ENCODE results near the gene SUPT3H. TPM values are rescaled to one million over a fixed set of nuclear protein-coding genes. Genes with fewer than 3 reads are reported as not detected.

The SUPT3H gene
- total and polyA plus RNA-seq, 2 of the 13 experiments (the other 11 are each of a cell fraction or from before 2014, with no cell fraction given), result 11.9 to 36.1 TPM

DNA sequence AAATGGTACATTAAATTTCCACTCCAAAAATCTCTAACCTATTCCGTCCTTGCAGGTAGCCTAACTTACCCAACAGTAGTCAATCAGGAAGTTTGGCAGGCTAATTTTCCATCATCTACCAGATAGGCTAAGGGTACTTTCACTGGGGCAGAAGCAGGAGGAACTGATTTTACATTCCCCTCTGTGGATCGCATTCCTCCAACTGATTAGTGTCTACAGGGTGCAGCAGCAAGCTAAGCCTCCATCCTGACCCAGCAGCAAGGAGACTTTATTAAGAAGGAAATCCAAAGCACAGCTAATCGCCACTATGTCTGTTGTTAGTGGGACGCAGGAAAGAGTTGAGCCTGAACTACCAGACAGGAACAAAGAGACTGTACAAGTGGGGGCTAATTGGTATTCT lies 192.8 kb downstream of the SUPT3H start:
- 98% methylated on average over 4 of the region's 4 CpGs for WGBS (ENCODE audit: low lambda C conversion rate)
- no TSS peak for BruUV-seq (replicated peaks)
- no peak overlapping the region for H3K4me3 ChIP-seq (replicated peaks in 1 of 3; ENCODE audit: insufficient read depth in 1 of 3, low read depth in 2 of 3, low read length in 3 of 3)
- no peaks in the 10 kb centered on the region for H3K79me2 ChIP-seq (ENCODE audit: insufficient read depth, low read length)
- H3K27me3 ChIP-seq (ENCODE audit: control insufficient read depth in 1 of 2, insufficient read depth in 2 of 2, low read length in 2 of 2), result no peaks in the 10 kb centered on the region
- H3K4me2 ChIP-seq (ENCODE audit: low read depth, low read length), result no peak overlapping the region
- in situ Hi-C loops (cut with HindIII; ENCODE audit: extremely low pct_ligation_motif_present, low pct_unique_long_range_greater_than_20kb) (no loop called here), intact Hi-C loops (cut with micrococcal nuclease; ENCODE audit: unreplicated experiment) (no loop called here)
- ATAC-seq (no peak), DNase-seq (ENCODE audit: low spot score) (no peak), FAIRE-seq (no peak)
- H3K27ac ChIP-seq (ENCODE audit: extremely low read length, insufficient read depth, low read length), result no peak overlapping the region
- H2AFZ ChIP-seq (ENCODE audit: low read length), result no peak overlapping the region
- H3K36me3 ChIP-seq (replicated peaks in 1 of 2; ENCODE audit: control insufficient read depth in 1 of 2, insufficient read depth in 2 of 2, low read length in 2 of 2), result no peaks in the 10 kb centered on the region
- no peaks in the 10 kb centered on the region for H4K20me1 ChIP-seq (ENCODE audit: insufficient read depth, low read length)
- no peak overlapping the region for H3K9ac ChIP-seq (ENCODE audit: insufficient read depth, low read depth, low read length)
- TF ChIP-seq NCOA5 (CRISPR knock-in tag; IDR thresholded peaks at IDR 0.05) (no peak), ZNF20 (CRISPR knock-in tag; IDR thresholded peaks at IDR 0.05) (no peak), DNMT3B (CRISPR knock-in tag; conservative IDR thresholded peaks at IDR 0.05) (no peak), KDM5A (IDR thresholded peaks at IDR 0.05; ENCODE audit: borderline replicate concordance, low read length) (no peak), ZNF550 (CRISPR knock-in tag; IDR thresholded peaks at IDR 0.05; ENCODE audit: borderline replicate concordance) (no peak), NRL (CRISPR knock-in tag; IDR thresholded peaks at IDR 0.05; ENCODE audit: borderline replicate concordance) (no peak), WIZ (CRISPR knock-in tag; IDR thresholded peaks at IDR 0.05) (no peak), ZNF296 (CRISPR knock-in tag; conservative IDR thresholded peaks at IDR 0.05) (no peak), SOX6 (IDR thresholded peaks at IDR 0.05) (no peak), SOX6 (CRISPR knock-in tag; IDR thresholded peaks at IDR 0.05) (no peak), FOSL1 (CRISPR knock-in tag; IDR thresholded peaks at IDR 0.05; ENCODE audit: borderline replicate concordance) (no peak), JUN (CRISPR knock-in tag; IDR thresholded peaks at IDR 0.05) (no peak), ZNF773 (CRISPR knock-in tag; IDR thresholded peaks at IDR 0.05; ENCODE audit: borderline replicate concordance) (no peak)
- TF ChIP-seq, protein P1, sequence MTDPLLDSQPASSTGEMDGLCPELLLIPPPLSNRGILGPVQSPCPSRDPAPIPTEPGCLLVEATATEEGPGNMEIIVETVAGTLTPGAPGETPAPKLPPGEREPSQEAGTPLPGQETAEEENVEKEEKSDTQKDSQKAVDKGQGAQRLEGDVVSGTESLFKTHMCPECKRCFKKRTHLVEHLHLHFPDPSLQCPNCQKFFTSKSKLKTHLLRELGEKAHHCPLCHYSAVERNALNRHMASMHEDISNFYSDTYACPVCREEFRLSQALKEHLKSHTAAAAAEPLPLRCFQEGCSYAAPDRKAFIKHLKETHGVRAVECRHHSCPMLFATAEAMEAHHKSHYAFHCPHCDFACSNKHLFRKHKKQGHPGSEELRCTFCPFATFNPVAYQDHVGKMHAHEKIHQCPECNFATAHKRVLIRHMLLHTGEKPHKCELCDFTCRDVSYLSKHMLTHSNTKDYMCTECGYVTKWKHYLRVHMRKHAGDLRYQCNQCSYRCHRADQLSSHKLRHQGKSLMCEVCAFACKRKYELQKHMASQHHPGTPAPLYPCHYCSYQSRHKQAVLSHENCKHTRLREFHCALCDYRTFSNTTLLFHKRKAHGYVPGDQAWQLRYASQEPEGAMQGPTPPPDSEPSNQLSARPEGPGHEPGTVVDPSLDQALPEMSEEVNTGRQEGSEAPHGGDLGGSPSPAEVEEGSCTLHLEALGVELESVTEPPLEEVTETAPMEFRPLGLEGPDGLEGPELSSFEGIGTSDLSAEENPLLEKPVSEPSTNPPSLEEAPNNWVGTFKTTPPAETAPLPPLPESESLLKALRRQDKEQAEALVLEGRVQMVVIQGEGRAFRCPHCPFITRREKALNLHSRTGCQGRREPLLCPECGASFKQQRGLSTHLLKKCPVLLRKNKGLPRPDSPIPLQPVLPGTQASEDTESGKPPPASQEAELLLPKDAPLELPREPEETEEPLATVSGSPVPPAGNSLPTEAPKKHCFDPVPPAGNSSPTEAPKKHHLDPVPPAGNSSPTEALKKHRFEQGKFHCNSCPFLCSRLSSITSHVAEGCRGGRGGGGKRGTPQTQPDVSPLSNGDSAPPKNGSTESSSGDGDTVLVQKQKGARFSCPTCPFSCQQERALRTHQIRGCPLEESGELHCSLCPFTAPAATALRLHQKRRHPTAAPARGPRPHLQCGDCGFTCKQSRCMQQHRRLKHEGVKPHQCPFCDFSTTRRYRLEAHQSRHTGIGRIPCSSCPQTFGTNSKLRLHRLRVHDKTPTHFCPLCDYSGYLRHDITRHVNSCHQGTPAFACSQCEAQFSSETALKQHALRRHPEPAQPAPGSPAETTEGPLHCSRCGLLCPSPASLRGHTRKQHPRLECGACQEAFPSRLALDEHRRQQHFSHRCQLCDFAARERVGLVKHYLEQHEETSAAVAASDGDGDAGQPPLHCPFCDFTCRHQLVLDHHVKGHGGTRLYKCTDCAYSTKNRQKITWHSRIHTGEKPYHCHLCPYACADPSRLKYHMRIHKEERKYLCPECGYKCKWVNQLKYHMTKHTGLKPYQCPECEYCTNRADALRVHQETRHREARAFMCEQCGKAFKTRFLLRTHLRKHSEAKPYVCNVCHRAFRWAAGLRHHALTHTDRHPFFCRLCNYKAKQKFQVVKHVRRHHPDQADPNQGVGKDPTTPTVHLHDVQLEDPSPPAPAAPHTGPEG (CRISPR knock-in tag; IDR thresholded peaks at IDR 0.05), result no peak
- ChIA-PET POLR2A (no interaction called here), CTCF (ENCODE audit: low intra/inter-chr PET ratio, low total read pairs) (no interaction called here)
- peaks cover 16% of the 10 kb centered on the region for H3K4me1 ChIP-seq (ENCODE audit: insufficient read depth, low read length)
- H3K9me3 ChIP-seq (ENCODE audit: low read length), result no peaks in the 10 kb centered on the region

Measured in HepG2 (cell line).